ENCODE measurements around the gene FADS1.

FADS1 gene

DNA sequence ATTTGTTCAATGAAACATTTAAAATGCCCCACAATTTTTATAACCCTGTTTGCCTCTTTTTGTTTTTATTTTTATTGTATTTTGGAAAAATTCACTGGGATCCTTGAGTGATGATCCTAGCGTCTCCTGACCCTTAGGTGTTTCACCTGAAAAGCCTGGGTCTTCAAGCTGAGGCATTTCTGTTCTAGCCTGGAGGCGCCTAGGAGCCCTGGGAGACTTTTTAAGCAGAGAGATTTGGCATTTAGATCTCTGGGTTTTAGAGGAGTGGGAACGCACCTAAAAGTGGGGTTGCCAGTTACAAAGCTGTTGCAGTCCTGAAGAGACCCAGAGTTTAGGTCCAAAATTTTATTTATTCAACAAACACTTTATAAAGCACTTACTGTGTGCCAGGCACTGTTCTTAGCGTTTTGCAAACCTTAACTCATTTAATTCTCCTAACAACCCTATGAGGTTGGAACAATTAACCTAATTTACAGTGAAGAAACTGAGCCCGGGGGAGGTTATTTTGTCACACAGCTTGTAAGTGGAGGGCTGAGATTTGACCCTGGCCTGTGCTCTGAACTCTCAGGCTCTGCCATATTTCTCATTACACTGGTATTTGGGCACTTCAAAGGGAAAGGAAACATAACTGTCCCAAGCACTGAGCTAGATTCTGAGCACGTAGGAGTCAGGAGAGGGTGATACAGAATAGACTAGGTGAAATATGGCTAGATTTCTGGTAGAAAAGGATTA lies 834 bp upstream of the FADS1 start:
- no peak for DNase-seq

DNA sequence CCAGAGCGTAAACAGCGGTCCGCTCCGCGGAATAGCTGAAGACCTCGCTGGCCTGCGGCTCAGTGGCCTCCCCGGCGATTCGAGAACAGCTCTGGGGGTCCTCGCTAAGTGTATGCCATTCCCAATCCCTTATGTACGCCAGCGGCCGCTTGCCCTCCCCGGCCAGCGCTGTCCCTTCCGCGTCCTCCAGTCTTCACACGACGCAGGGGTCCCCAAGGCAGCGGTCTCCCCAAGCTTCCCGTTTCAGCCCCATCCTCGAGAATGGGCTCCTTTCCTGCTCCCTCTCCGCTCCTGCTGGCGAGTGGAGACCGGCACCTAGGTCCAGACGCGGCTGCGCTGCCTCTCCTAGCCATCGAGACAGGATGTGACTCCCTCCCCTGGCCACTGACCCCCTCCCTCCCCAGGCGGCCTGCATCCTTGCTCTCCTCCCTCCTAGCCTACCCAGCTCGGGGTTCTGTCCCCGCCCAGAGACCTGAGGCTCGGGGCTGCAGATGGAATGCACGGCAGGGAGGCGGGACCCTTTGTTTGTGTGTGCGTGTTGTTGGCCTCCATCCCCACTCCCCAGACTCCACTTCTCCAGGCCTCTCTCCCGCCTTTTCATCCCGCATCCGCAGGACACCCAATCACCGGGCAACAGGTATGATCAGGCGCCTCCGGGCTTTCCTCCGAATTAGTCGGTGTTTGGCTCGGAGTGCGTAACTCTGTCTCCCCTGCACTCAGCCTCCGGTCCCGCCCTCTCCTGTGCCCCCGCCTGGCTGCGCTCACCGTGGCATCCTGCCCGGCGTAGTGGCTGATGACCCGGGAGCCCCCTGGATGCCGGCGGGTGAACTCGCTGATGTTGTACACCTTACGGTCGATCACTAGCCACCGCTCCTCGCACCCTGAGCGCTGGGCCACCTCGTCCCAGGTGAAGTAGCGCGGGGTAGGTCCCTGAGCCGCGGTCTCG lies 740 bp downstream of the FADS1 start:
- peak; percentile 64 for DNase-seq

DNA sequence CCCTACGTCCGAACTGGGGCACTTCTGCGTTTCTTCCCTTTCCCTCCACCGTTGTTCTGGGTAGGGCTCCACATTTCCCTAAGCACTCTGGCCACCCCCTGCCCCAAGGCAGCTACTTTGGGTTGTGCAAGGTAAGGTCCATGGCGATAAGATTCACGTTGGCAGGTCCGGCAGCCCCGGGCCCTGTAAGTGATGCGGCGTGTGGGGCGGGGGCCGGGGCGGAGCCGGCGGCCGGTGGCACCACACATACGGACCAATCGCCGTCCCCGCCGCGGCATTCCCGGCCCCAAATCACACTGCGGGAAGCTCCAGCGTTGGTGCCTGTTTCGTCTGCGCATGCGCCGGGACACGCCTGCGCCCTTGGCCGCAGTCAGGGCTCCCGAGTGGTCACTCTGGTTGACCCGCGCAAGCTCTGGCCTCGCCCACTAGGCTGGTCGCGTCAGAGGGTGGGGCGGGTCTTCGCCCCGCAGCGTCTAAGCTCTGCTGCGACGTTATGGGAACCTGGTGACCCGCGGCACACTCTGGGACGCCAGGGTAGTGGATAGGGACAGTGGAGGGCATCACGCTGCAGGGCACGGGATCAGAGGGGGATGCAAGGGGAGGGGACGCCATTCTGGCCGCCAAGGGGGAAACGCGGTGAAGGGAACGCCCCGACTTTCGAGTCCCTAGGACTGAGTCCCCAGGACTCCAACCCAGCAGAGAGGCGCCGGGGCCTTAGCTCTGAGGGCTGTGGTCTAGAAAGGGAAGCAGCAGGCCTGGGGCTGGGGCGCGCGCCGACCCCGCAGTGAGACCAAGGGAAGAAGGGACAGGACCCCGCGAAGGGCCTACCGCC lies 1.6 kb downstream of the FADS1 start:
- peak; percentile 91 for DNase-seq

- no peak for DNase-seq
Measured at GRCh38 chr11:61814247-61814957, 2.4 kb downstream of the FADS1 start.

- DNase-seq = no peak
Measured at GRCh38 chr11:61812736-61813411, 3.9 kb downstream of the FADS1 start.

DNA sequence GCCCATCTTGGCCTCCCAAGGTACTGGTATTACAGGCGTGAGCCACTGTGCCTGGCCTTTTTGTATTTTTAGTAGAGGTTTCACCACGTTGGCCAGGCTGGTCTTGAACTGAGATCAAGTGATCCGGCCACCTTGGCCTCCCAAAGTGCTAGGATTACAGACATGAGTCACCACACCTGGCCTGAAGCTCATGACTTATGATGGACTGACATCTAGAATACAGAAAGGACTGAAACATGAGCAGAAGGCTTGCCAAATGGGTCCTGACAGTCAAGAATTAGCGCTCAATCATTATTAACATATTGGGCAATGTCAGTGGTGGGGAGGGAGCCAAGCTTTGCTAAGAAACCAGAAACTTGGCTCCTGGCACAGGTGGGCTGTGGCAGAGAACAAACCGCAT lies 5.0 kb downstream of the FADS1 start:
- DNase-seq = no peak

- no peak for DNase-seq
Measured at GRCh38 chr11:61810671-61811175, 6.1 kb downstream of the FADS1 start.

DNA sequence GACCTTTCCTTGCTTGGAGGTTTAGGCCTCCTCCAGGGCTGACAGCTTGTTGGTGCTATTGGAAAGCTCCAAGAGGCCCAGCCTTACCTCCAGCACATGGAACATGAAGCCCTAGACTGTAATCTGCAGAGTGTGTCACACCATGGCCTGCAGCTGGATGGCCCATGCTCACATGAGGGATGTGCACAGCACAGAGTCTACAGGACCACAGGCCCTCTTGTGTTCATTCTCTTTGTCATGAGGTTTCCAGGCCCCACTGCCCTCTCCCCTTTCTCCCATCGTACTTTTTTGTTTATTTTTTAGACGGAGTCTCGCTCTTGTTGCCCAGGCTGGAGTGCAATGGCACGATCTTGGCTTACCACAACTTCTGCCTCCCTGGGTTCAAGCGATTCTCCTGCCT lies 10.0 kb downstream of the FADS1 start:
- DNase-seq = no peak

- DNase-seq = no peak
Measured at GRCh38 chr11:61805146-61805545, 11.7 kb downstream of the FADS1 start.

DNA sequence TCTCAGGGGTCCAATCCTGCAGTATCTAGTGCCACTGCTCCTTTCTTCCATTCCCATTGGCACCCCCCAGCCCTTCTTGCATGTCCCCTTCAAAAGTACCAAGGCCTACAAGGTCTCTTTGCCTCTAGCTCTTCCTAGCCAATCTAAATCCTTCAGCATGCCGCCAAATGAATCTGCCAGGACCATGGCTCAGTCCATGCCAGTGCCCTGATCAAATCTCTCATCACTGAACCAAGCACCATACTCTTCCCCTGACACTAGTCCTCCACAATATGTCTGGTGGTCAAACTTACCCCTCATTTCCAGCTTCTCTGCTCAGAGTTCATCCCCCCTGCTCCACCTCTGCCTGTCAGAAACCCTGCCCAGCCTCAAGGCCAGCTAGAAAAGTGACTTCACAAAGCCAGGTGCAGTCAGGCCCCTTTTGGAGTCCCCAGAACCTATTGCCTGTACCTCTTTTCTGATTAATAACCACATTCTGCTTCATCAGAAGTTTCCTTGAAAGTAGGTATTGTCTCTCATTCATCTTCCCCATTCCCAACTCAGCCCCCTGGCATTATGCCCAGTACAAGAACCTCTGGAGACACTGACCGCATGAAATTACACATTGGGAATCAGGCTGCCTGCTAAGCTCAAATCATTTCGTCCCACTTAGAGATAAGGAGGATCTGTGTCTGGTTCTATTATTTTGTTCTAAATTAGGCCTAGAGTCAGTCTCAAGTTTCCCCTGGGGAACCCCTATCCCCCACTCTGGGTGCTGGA lies 12.7 kb downstream of the FADS1 start:
- DNase-seq = peak; percentile 32

GRCh38 chr11:61802605-61803004 lies 14.2 kb downstream of the FADS1 start:
- no peak for DNase-seq

GRCh38 chr11:61800331-61801281 lies 16.2 kb downstream of the FADS1 start:
- DNase-seq = no peak

DNA sequence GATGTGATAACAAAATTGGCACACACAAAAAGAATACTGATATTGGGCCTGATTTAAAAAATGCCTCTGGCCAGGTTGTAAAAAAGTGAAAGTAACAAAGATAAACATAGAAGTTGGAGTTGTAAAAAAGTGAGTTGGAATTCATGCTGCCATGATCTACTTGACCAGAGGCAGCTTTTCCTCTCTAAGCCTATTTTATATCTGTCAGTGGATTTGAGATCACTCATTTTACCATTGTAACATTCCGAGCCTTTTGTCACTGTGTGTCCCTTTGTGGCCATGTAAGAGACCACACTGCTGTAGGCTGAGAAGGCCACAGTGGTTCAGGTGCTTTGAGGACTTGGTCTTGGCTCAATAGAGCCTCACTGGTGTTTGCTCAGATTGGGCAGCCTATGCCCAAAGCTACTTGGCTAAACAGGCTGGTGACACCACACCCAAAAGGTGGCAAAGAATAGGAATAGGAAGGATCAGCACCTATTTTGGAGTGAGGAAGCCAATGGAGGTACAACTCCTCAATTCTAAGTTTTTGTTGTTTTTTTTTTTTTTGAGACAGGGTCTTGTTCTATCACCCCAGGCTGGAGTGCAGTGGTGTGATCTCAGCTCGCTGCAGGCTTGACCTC lies 17.0 kb downstream of the FADS1 start:
- no peak for DNase-seq

- peak; percentile 68 for DNase-seq
Measured at GRCh38 chr11:61797263-61797944, 19.4 kb downstream of the FADS1 start.

DNA sequence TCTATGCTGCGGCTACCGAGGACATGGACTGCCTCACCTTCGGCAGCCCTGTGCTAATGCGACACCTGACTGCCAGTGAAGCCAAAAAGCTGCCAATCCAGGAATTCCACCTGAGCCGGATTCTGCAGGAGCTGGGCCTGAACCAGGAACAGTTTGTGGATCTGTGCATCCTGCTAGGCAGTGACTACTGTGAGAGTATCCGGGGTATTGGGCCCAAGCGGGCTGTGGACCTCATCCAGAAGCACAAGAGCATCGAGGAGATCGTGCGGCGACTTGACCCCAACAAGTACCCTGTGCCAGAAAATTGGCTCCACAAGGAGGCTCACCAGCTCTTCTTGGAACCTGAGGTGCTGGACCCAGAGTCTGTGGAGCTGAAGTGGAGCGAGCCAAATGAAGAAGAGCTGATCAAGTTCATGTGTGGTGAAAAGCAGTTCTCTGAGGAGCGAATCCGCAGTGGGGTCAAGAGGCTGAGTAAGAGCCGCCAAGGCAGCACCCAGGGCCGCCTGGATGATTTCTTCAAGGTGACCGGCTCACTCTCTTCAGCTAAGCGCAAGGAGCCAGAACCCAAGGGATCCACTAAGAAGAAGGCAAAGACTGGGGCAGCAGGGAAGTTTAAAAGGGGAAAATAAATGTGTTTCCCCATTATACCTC lies 20.8 kb downstream of the FADS1 start:
- DNase-seq = no peak

DNA sequence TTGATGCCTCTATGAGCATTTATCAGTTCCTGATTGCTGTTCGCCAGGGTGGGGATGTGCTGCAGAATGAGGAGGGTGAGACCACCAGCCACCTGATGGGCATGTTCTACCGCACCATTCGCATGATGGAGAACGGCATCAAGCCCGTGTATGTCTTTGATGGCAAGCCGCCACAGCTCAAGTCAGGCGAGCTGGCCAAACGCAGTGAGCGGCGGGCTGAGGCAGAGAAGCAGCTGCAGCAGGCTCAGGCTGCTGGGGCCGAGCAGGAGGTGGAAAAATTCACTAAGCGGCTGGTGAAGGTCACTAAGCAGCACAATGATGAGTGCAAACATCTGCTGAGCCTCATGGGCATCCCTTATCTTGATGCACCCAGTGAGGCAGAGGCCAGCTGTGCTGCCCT lies 21.3 kb downstream of the FADS1 start:
- no peak for DNase-seq

DNA sequence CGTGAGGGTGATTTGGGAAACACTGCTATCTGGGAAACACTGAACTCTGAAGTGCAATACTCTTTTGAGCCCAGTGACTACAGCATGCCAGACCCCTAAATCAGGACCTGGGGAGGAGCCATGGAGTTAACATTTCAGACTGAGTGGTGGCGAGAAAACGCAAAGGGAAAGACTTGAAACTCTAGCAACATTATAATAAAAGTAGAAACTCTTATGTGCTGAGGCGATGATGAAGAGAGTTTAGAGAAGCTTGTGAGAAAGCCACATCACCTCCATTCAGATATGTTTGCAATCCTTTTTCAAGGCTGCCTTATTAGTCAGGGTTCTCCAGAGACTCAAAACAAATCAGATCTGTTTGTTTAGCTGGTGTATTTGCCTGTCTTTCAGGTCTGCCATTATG lies 22.2 kb downstream of the FADS1 start:
- DNase-seq = no peak

- DNase-seq = no peak
Measured at GRCh38 chr11:61793829-61794204, 23.0 kb downstream of the FADS1 start.
